Keratinocyte (primary cell): ENCODE results near the gene LYPD6B. TPM values are rescaled to one million over a fixed set of nuclear protein-coding genes. Genes with fewer than 3 reads are reported as not detected.

ENCODE experiments used
- DNase-seq: peaks from one replicate; pipeline ENCODE4 v3.0.0-alpha.2; 2011; ENCODE audit warnings: low read depth, missing footprints, low spot score
- FAIRE-seq: peaks from 2 replicates; lab custom pipeline; 2011; peaks lifted over from hg19 to GRCh38; lab: Jason Lieb, UNC
- H2AFZ ChIP-seq: 2 replicates; pipeline ENCODE4 v1.6.0; 2012; ENCODE audit warnings: low read length, control low read depth, inconsistent platforms; ENCODE audit not compliant: control insufficient read depth
- H3K27ac ChIP-seq: 2 replicates; pipeline ENCODE4 v1.5.1; 2011; ENCODE audit warnings: low read length; ENCODE audit not compliant: control insufficient read depth, insufficient read depth
- H3K27me3 ChIP-seq: 3 replicates; pipeline ENCODE4 v1.6.0; 2011; ENCODE audit warnings: low read length; ENCODE audit not compliant: control insufficient read depth, insufficient read depth; ENCODE audit errors: extremely low read depth
- H3K36me3 ChIP-seq, 2 experiments: 2 replicates in 1 of 2; 3 replicates in 1 of 2; pipeline ENCODE4 v1.5.1; 2011; ENCODE audit warnings: low read length in 2 of 2, mild to moderate bottlenecking in 1 of 2; ENCODE audit not compliant: control insufficient read depth in 2 of 2, insufficient read depth in 2 of 2; ENCODE audit errors: extremely low read depth in 1 of 2
- H3K4me1 ChIP-seq: 3 replicates; pipeline ENCODE4 v1.5.1; 2011; ENCODE audit warnings: low read length; ENCODE audit not compliant: control insufficient read depth, insufficient read depth; ENCODE audit errors: extremely low read depth
- H3K4me2 ChIP-seq: 3 replicates; pipeline ENCODE4 v1.6.0; 2011; ENCODE audit warnings: low read depth, low read length; ENCODE audit not compliant: control insufficient read depth, insufficient read depth; ENCODE audit errors: extremely low read depth
- H3K4me3 ChIP-seq, 3 experiments: fragments of 200-600 bp in 1 of 3; sonication (generic) in 1 of 3; 2 replicates in 2 of 3; 3 replicates in 1 of 3; pipeline ENCODE4 v1.5.1; 2011 to 2016; ENCODE audit warnings: low read length in 3 of 3, mild to moderate bottlenecking in 3 of 3, control low read depth in 2 of 3, inconsistent platforms in 1 of 3, low read depth in 1 of 3, mixed read lengths in 1 of 3, mixed run types in 1 of 3, moderate library complexity in 1 of 3; ENCODE audit not compliant: control insufficient read depth in 2 of 3, insufficient read depth in 2 of 3; ENCODE audit errors: extremely low read depth in 1 of 3
- H3K79me2 ChIP-seq: 2 replicates; pipeline ENCODE4 v1.6.0; 2012; ENCODE audit warnings: low read length; ENCODE audit not compliant: control insufficient read depth, insufficient read depth
- H3K9ac ChIP-seq: 3 replicates; pipeline ENCODE4 v1.6.0; 2011; ENCODE audit warnings: low read length; ENCODE audit not compliant: control insufficient read depth, insufficient read depth; ENCODE audit errors: extremely low read depth
- H3K9me1 ChIP-seq: 3 replicates; pipeline ENCODE4 v1.6.0; 2011; ENCODE audit warnings: low read length; ENCODE audit not compliant: control insufficient read depth, insufficient read depth; ENCODE audit errors: extremely low read depth
- H3K9me3 ChIP-seq: 2 replicates; pipeline ENCODE4 v1.5.1; 2012; ENCODE audit warnings: low read depth, low read length; ENCODE audit not compliant: control insufficient read depth
- H4K20me1 ChIP-seq: 3 replicates; pipeline ENCODE4 v1.6.0; 2011; ENCODE audit warnings: low read length; ENCODE audit not compliant: control insufficient read depth, insufficient read depth; ENCODE audit errors: extremely low read depth
- CTCF ChIP-seq, 3 experiments: IDR thresholded peaks in 1 of 3; conservative IDR thresholded peaks in 1 of 3; optimal IDR thresholded peaks in 1 of 3; 2 replicates in 2 of 3; 3 replicates in 1 of 3; pipeline versions ENCODE3 to v1.5.1; 2011; ENCODE audit warnings: low read length in 3 of 3, mild to moderate bottlenecking in 3 of 3, moderate library complexity in 2 of 3, control low read depth in 1 of 3, inconsistent platforms in 1 of 3; ENCODE audit not compliant: insufficient read depth in 2 of 3; ENCODE audit errors: extremely low read depth in 1 of 3
- EZH2 ChIP-seq: IDR thresholded peaks from one replicate; pipeline ENCODE4 v1.6.1; 2012; ENCODE audit warnings: inconsistent platforms, mild to moderate bottlenecking, low read length, moderate library complexity
- dilution Hi-C: fragments of 300-500 bp; cut with MboI; formaldehyde crosslinking; loops from one replicate; pipeline ENCODE4 v1.7.0; 2020; ENCODE audit warnings: low sequenced_read_pairs; ENCODE audit not compliant: extremely low pct_ligation_motif_present
- polyA plus RNA-seq, 5 experiments: library from polyadenylated mRNA; depleted of rRNA in 3 of 5; stranded (reverse) in 3 of 5; stranded (forward) in 1 of 5; unstranded in 1 of 5; fragments of >200 nt; gene quantifications; 1 replicate in 1 of 5; 2 replicates in 3 of 5; 3 replicates in 1 of 5; pipeline versions ENCODE4 v1.2.1 to v1.2.3, GENCODE V29; 2011 to 2012; ENCODE audit warnings: missing spikeins in 2 of 5, low read depth in 1 of 5, low replicate concordance in 1 of 5

LYPD6B gene
- polyA plus RNA-seq, 1 donor (not counting 4 experiments of a cell fraction or from before 2014, with no cell fraction given) = 24.7 TPM

- Histone ChIP-seq H3K4me3 (no peak overlapping the region), H3K9ac (no peak overlapping the region), H3K27me3 (peaks cover 7% of the 10 kb centered on the region), H3K9me3 (no peaks in the 10 kb centered on the region), H3K9me1 (no peaks in the 10 kb centered on the region), H3K36me3 (no peaks in the 10 kb centered on the region), H2AFZ (no peak overlapping the region), H3K79me2 (no peaks in the 10 kb centered on the region), H3K27ac (no peak overlapping the region), H3K4me2 (no peak overlapping the region), H4K20me1 (no peaks in the 10 kb centered on the region), H3K4me1 (peaks cover 5% of the 10 kb centered on the region)
- TF ChIP-seq EZH2 = no peak
- no peak for TF ChIP-seq CTCF (optimal IDR thresholded peaks at IDR 0.05 in 1 of 3, IDR thresholded peaks at IDR 0.05 in 1 of 3, conservative IDR thresholded peaks at IDR 0.05 in 1 of 3; ENCODE audit: extremely low read depth in 1 of 3, insufficient read depth in 2 of 3, low read length in 3 of 3)
- DNase-seq = no peak
- no peak for FAIRE-seq
- dilution Hi-C loops = no loop called here
Observed at GRCh38 chr2:149000158-149000938, 38.2 kb upstream of the LYPD6B start.

DNA sequence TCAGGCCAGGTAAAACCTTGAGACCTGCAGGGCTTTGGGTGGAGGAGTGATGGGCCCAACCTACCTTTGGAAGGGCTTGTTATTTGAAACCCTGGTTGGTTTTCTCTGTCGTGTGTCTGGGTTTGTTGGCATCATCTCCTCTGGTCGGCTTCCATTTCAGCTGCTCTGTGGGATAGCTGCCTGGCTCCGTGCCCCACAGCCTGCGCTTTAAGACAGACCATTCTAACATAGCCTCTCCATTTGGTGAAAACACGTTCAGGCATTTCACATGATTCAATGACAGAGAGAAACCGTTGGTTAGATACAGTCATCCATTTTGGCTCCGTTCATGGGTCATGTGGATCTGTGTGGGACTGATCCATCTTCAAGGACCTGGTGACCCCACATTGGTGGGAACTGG is 37.0 kb upstream of the LYPD6B start:
- H3K36me3 ChIP-seq = no peaks in the 10 kb centered on the region
- H2AFZ ChIP-seq = no peak overlapping the region
- no peak for FAIRE-seq
- no peaks in the 10 kb centered on the region for H4K20me1 ChIP-seq
- no peak for TF ChIP-seq CTCF (optimal IDR thresholded peaks at IDR 0.05 in 1 of 3, IDR thresholded peaks at IDR 0.05 in 1 of 3, conservative IDR thresholded peaks at IDR 0.05 in 1 of 3; ENCODE audit: extremely low read depth in 1 of 3, insufficient read depth in 2 of 3, low read length in 3 of 3)
- TF ChIP-seq EZH2 = no peak
- peaks cover 4% of the 10 kb centered on the region for H3K27me3 ChIP-seq
- no peak for DNase-seq
- no peak overlapping the region for H3K27ac ChIP-seq
- no peaks in the 10 kb centered on the region for H3K9me1 ChIP-seq
- H3K79me2 ChIP-seq = no peaks in the 10 kb centered on the region
- H3K4me1 ChIP-seq = peaks cover 7% of the 10 kb centered on the region
- H3K9ac ChIP-seq = no peak overlapping the region
- dilution Hi-C loops = no loop called here
- H3K4me2 ChIP-seq = no peak overlapping the region
- no peak overlapping the region for H3K4me3 ChIP-seq
- H3K9me3 ChIP-seq = no peaks in the 10 kb centered on the region
